T-cell (primary cell): ENCODE results near the gene TLX2. TPM values are rescaled to one million over a fixed set of nuclear protein-coding genes. Genes with fewer than 3 reads are reported as not detected.

Experiments
- ATAC-seq, 4 experiments: fragments of 200-7000 bp in 3 of 4; fragments of 150-1000 bp in 1 of 4; cut with Tn5 transposase; replicated peaks in 1 of 4; 1 replicate in 3 of 4; 2 replicates in 1 of 4; pipeline ENCODE4 v1.10.0; 2021; ENCODE audit warnings: moderate library complexity in 3 of 4, mild to moderate bottlenecking in 2 of 4, moderate number of reproducible peaks in 1 of 4
- CTCF ChIA-PET, 2 donors: fragments of 300-600 bp; sonication (Branson Sonifier 250); formaldehyde crosslinking; loops; one replicate each; lab custom pipeline; 2022; ENCODE audit warnings: antibody characterized with exemption in 2 of 2; lab: Charles Lee
- POLR2A ChIA-PET, 2 donors: fragments of 300-600 bp; sonication (Branson Sonifier 250); formaldehyde crosslinking; loops; one replicate each; lab custom pipeline; 2022; ENCODE audit warnings: antibody characterized with exemption in 2 of 2; lab: Charles Lee
- DNase-seq, 35 experiments: peaks; one replicate each; pipeline versions ENCODE4 v3.0.0 to v3.0.0-alpha.2; 2013 to 2023
- H3K27ac ChIP-seq: one replicate; pipeline ENCODE4 v1.5.1; 2013; ENCODE audit warnings: low read length
- H3K27me3 ChIP-seq, 2 experiments: replicated peaks in 1 of 2; 1 replicate in 1 of 2; 2 replicates in 1 of 2; pipeline versions ENCODE4 v1.6.1 to v1.7.0; 2013; ENCODE audit warnings: low read length in 1 of 2, mixed read lengths in 1 of 2; ENCODE audit not compliant: control insufficient read depth in 2 of 2, insufficient read depth in 2 of 2; ENCODE audit errors: extremely low read depth in 1 of 2
- H3K36me3 ChIP-seq, 2 donors: 1 replicate in 1 of 2; 2 replicates in 1 of 2; pipeline versions ENCODE4 v1.6.1 to v1.7.0; 2013; ENCODE audit warnings: low read length in 1 of 2; ENCODE audit not compliant: control insufficient read depth in 2 of 2, insufficient read depth in 1 of 2; ENCODE audit errors: extremely low read depth in 1 of 2
- H3K4me1 ChIP-seq, 2 experiments: 1 replicate in 1 of 2; 2 replicates in 1 of 2; pipeline versions ENCODE4 v1.6.1 to v1.7.0; 2013; ENCODE audit warnings: low read length in 2 of 2, mixed read lengths in 1 of 2; ENCODE audit not compliant: insufficient read depth in 2 of 2, control insufficient read depth in 1 of 2; ENCODE audit errors: extremely low read depth in 1 of 2
- H3K4me3 ChIP-seq, 2 donors: 1 replicate in 1 of 2; 2 replicates in 1 of 2; pipeline versions ENCODE4 v1.5.1 to v1.7.0; 2013; ENCODE audit warnings: mild to moderate bottlenecking in 2 of 2, low read length in 1 of 2, moderate library complexity in 1 of 2; ENCODE audit not compliant: control insufficient read depth in 1 of 2; ENCODE audit errors: extremely low read depth in 1 of 2
- H3K9me3 ChIP-seq: 2 replicates; pipeline ENCODE4 v1.7.0; 2013
- H3K27ac Mint-ChIP-seq, 2 donors: one replicate each; pipeline ENCODE4 v1.8.0; 2020 to 2021; ENCODE audit warnings: mild to moderate bottlenecking in 2 of 2, mixed read lengths in 2 of 2
- H3K27me3 Mint-ChIP-seq, 2 donors: one replicate each; pipeline ENCODE4 v1.8.0; 2021 to 2022; ENCODE audit warnings: mixed read lengths in 2 of 2
- H3K36me3 Mint-ChIP-seq: one replicate; pipeline ENCODE4 v1.8.0; 2021; ENCODE audit warnings: mixed read lengths
- H3K4me1 Mint-ChIP-seq, 3 donors: one replicate each; pipeline ENCODE4 v1.8.0; 2020 to 2022; ENCODE audit warnings: mixed read lengths in 3 of 3, mild to moderate bottlenecking in 1 of 3
- H3K4me3 Mint-ChIP-seq, 3 donors: one replicate each; pipeline ENCODE4 v1.8.0; 2020 to 2022; ENCODE audit warnings: mild to moderate bottlenecking in 3 of 3, mixed read lengths in 3 of 3, moderate library complexity in 3 of 3
- H3K9me3 Mint-ChIP-seq, 3 donors: one replicate each; pipeline ENCODE4 v1.8.0; 2020 to 2022; ENCODE audit warnings: mixed read lengths in 3 of 3
- WGBS: methylation state at CpG from one replicate; pipeline ENCODE4 v1.1.5; 2013; ENCODE audit warnings: missing lambda C conversion rate; ENCODE audit not compliant: insufficient coverage; 5-methylcytosine and 5-hydroxymethylcytosine counted together
- total RNA-seq, 35 experiments: library from RNA in 6 of 35; stranded (reverse) in 6 of 35; fragments of 120-200 nt in 1 of 35; gene quantifications; one replicate each; pipeline versions ENCODE4 v1.2.1 to v1.2.4 and lab custom pipeline; 2013 to 2026

Gene TLX2
- total RNA-seq, 5 donors from 2014 or later (not counting 1 experiment from before 2014, with no cell fraction given) = 0.28 to 0.46 TPM; not detected in 3

DNA sequence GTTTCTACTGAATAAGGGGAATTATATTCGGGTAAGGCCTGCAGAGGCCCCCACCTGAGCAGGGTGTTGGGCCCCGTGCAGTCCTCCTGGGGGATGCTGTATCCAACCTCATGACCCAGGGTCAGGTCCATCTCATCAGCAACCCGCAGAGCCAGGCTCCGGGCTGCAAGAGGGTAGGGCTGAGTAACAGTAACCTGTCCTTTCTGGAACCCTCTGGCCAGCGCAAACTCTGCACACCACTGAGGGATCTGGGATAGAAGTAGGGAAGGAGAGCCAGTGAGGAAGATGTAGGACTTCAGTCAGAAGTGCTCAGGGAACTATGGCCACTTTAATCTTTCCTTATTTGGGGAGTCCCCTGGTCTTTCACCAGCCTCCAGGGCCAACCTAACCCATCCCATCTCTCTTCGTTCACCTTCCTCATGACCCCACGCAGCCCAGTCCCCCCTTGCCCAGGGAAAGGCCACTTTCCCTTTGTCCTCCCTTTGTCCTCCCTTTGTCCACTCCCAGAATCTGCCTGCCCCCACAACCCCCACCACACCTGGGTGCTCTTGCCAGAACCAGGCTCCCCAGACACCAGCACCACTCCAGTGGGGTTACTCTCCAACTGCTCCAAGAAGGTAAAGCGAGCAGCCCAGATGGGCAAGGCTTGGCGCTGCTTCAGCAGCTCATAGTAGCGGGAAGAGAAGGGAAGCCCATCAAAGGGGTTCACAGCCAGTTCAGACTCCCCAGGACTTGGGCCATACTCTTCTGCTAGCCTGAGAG lies 10.9 kb downstream of the TLX2 start:
- Mint-ChIP-seq H3K9me3 (no peaks in the 10 kb centered on the region), H3K27ac (no peak overlapping the region), H3K4me1 (peaks cover 15 to 25% (median 25%) of the 10 kb centered on the region in 3 donors), H3K36me3 (peaks cover 26% of the 10 kb centered on the region), H3K4me3 (no peak overlapping the region), H3K27me3 (peaks cover 7 to 11% of the 10 kb centered on the region in 2 donors)
- Histone ChIP-seq H3K27me3 (peaks cover 0 to 6% of the 10 kb centered on the region in 2 experiments), H3K36me3 (peaks cover 3 to 25% of the 10 kb centered on the region in 2 donors), H3K9me3 (no peaks in the 10 kb centered on the region), H3K4me1 (peaks cover 5 to 21% of the 10 kb centered on the region in 2 experiments), H3K4me3 (no peak overlapping the region), H3K27ac (no peak overlapping the region)
- no peak for DNase-seq
- 93% methylated on average over 5 of the region's 10 CpGs for WGBS
- ChIA-PET CTCF (no interaction called here), POLR2A (no interaction called here)
- ATAC-seq = no peak

DNA sequence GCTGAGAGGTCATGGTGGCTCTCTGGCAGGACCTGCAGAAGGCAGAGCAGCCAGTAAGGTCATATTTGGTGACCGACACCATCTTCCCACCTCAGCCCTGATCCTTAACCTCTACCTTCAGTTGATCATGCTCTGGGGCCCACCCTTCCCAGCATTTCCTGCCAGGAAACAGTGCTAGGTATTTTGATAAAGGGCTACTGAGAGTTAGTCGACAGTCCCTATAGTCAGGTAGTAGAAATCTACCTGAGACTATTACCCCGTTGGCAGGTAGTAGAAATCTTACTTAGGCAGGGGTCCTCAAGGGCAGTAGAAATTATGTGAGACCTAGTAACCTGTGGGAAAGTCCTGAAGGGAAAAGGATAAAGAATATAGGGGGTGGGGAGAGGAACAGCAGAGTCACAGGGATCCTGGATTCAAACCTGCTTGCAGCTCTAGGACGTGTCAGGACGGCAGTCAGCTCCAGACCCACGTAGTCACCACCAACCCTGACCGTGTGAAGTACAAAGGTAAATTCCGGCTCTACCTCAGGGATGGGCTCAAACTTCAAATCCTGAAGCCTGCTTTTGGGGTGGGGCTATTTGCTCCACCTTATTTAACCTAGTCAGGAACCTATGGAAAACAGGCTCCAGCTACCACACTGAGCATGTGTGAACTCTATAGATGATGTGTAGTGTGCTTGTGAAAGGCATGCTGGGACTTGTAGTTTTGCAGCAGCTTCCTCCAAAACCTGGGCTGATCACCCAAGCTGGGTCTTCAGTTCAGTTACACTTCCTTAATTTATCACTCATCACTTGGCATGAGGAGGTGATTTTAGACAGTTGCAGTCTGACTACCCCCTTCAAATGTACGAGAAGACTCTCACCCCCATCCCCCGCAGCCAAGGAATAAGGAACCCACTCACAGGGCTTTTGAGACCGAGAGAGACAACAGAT lies 11.7 kb downstream of the TLX2 start, which contains the start of gene DQX1:
DQX1 (minus strand) TSS at position 515 of the 932 bp plus-strand sequence; CDS start at position 13, 502 bp downstream.
- H3K27me3 ChIP-seq = peaks cover 0 to 6% of the 10 kb centered on the region in 2 experiments
- POLR2A ChIA-PET = interaction anchor here in 1 of 2 donors (0.6 kb wide), 1 partner anchor 76 kb away, joined by 9 read pairs; no protein-coding TSS in a partner anchor
- no peak within 1 kb of the TSS for H3K27ac ChIP-seq
- no peak within 1 kb of the TSS for H3K4me3 ChIP-seq
- 78% methylated on average over 1 of the region's 11 CpGs for WGBS
- H3K9me3 Mint-ChIP-seq = no peaks in the 10 kb centered on the region
- CTCF ChIA-PET = interaction anchor here in 1 of 2 donors (1.5 kb wide), 1 partner anchor 43 kb away, joined by 3 read pairs; the partner anchor contains the start of genes CCDC142 and TTC31
- H3K36me3 Mint-ChIP-seq = peaks cover 29% of the 10 kb centered on the region
- H3K27ac Mint-ChIP-seq = no peak within 1 kb of the TSS
- H3K4me1 ChIP-seq = peaks cover 8 to 28% of the 10 kb centered on the region in 2 experiments
- H3K27me3 Mint-ChIP-seq = peaks cover 0 to 6% of the 10 kb centered on the region in 2 donors
- no peak within 1 kb of the TSS for H3K4me3 Mint-ChIP-seq
- H3K36me3 ChIP-seq = peaks cover 3 to 25% of the 10 kb centered on the region in 2 donors
- H3K9me3 ChIP-seq = no peaks in the 10 kb centered on the region
- peaks cover 20 to 31% (median 31%) of the 10 kb centered on the region in 3 donors for H3K4me1 Mint-ChIP-seq
- ATAC-seq = no peak
- DNase-seq = peak in 7 of 35 experiments; percentile 20 to 56 (median 34)

DNA sequence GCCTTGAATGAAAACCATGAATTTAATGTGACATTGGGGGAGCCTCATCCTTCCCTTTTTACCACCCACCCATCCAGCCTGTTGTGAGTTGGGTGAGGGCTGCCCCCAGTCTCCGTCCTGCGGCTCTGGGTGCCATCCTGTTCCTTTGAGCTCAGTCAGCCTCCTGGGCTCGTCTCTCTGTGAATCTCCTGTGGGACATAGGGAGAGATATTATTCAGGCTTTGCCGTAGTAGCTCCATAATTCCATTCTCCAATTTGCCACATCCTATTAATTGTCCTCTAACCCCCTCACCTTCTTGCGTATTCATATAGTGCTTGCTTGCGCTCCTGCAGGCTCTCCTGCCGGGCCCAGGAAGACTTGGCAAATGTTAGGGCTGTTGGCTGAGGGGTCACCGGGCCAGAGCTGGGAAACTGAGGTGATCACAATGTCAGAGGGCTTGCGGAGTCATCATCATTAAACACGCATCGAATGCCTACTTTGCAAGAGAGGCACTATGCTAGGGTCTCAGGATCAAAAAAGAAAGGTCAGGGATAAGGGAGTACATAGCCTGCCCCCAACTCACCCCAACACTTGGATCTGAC lies 12.5 kb downstream of the TLX2 start:
- H3K4me3 Mint-ChIP-seq = no peak overlapping the region
- ChIA-PET POLR2A (interaction anchor here in 1 of 2 donors (0.6 kb wide), 1 partner anchor 77 kb away, joined by 9 read pairs; no protein-coding TSS in a partner anchor), CTCF (interaction anchor here in 1 of 2 donors (1.5 kb wide), 1 partner anchor 44 kb away, joined by 3 read pairs; the partner anchor contains the start of genes CCDC142 and TTC31)
- H3K36me3 ChIP-seq = peaks cover 3 to 25% of the 10 kb centered on the region in 2 donors
- no peaks in the 10 kb centered on the region for H3K9me3 ChIP-seq
- H3K9me3 Mint-ChIP-seq = no peaks in the 10 kb centered on the region
- ATAC-seq (no peak), DNase-seq (no peak)
- no peak overlapping the region for H3K27ac Mint-ChIP-seq
- no peak overlapping the region for H3K4me3 ChIP-seq
- H3K36me3 Mint-ChIP-seq = peaks cover 30% of the 10 kb centered on the region
- H3K27ac ChIP-seq = no peak overlapping the region
- peaks cover 28 to 39% (median 38%) of the 10 kb centered on the region in 3 donors for H3K4me1 Mint-ChIP-seq
- peaks cover 0 to 4% of the 10 kb centered on the region in 2 donors for H3K27me3 Mint-ChIP-seq
- 100% methylated on average over 2 of the region's 11 CpGs for WGBS
- peaks cover 14 to 36% of the 10 kb centered on the region in 2 experiments for H3K4me1 ChIP-seq
- H3K27me3 ChIP-seq = peaks cover 0 to under 1% of the 10 kb centered on the region in 2 experiments

DNA sequence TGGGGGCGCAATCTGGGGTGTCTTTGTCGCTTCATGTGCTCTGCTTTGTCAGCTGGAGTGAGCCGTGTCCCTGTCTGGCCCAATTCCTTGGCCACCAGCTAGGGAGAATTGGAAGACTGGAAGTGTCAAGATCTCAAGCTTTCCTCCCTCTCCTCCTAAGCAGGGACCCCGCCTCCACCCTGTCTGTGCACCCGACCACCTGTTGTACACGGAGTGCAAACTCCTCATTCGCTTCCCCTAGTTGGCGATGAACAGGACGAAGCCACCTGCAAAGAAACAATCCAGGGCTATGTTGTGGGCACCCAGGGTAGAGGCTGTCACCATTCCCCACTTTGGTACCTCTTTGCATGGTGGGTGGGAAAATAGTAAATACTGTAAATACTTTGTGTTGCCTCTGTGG lies 13.5 kb downstream of the TLX2 start:
- WGBS = no CpG with 5 or more reads among the region's 9 CpGs
- Mint-ChIP-seq H3K4me3 (peak overlapping the region; percentile 90 to 95 (median 95)), H3K4me1 (peaks cover 37 to 47% (median 46%) of the 10 kb centered on the region in 3 donors), H3K27me3 (no peaks in the 10 kb centered on the region), H3K27ac (peak overlapping the region in 1 of 2 donors; percentile 48), H3K36me3 (peaks cover 39% of the 10 kb centered on the region), H3K9me3 (no peaks in the 10 kb centered on the region)
- DNase-seq (no peak), ATAC-seq (no peak)
- no peak overlapping the region for H3K4me3 ChIP-seq
- no peaks in the 10 kb centered on the region for H3K27me3 ChIP-seq
- CTCF ChIA-PET = no interaction called here
- H3K27ac ChIP-seq = no peak overlapping the region
- peaks cover 15 to 37% of the 10 kb centered on the region in 2 experiments for H3K4me1 ChIP-seq
- no peaks in the 10 kb centered on the region for H3K9me3 ChIP-seq
- POLR2A ChIA-PET = no interaction called here
- H3K36me3 ChIP-seq = peaks cover 3 to 27% of the 10 kb centered on the region in 2 donors

DNA sequence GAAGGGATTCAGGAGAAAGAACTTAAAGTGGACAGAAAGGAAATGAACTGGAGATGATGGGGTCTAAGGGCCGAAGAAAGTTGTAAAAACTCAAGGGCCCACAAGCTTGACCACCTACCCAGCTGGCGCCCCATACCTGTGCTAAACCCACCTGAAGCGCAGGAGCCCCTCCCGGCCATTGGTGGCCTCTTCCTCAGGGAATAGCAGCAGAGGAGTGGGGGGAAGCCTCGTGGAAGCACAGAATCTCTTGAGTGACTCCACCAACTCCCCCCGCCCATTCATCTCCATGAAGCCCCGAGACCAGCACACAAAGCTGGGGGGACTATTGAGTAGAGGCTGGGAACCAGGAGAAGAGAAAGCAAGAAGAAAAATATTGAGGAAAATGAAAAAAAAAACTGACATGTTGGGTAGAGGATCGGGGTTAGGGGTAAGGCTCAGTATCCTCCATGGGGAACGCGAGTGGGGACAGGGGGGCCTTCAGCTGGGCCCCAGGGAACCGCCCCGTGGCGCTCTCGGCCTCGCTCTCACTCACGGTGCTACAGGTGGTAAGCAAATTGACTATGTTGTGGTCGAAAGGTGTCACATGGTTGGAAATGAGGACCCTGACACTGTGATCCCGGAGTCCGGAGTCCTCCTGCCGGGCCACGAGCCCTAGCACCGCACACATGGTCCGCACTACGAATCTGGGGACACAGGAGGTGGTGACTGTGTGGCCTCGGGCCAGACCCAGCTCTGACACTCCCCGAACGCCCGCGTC lies 14.5 kb downstream of the TLX2 start:
- peak overlapping the region; percentile 94 for H3K27ac Mint-ChIP-seq
- H3K36me3 ChIP-seq = peaks cover 3 to 37% of the 10 kb centered on the region in 2 donors
- no peaks in the 10 kb centered on the region for H3K9me3 Mint-ChIP-seq
- peak overlapping the region; percentile 90 to 95 (median 95) for H3K4me3 Mint-ChIP-seq
- CTCF ChIA-PET = no interaction called here
- POLR2A ChIA-PET = no interaction called here
- peaks cover 43% of the 10 kb centered on the region for H3K36me3 Mint-ChIP-seq
- peak; percentile 1 to 6 (median 4) for ATAC-seq
- peak overlapping the region; percentile 72 for H3K27ac ChIP-seq
- H3K4me3 ChIP-seq = peak overlapping the region; percentile 70 to 93
- peak in 3 of 35 experiments; percentile 13 to 26 (median 14) for DNase-seq
- peaks cover 15 to 37% of the 10 kb centered on the region in 2 experiments for H3K4me1 ChIP-seq
- under 1% methylated on average over 22 of the region's 29 CpGs for WGBS
- H3K9me3 ChIP-seq = no peaks in the 10 kb centered on the region
- H3K4me1 Mint-ChIP-seq = peaks cover 37 to 47% (median 46%) of the 10 kb centered on the region in 3 donors
- no peaks in the 10 kb centered on the region for H3K27me3 Mint-ChIP-seq
- no peaks in the 10 kb centered on the region for H3K27me3 ChIP-seq
